Bronchial epithelial cell (primary cell): ENCODE results near the gene AFF3. TPM values are rescaled to one million over a fixed set of nuclear protein-coding genes. Genes with fewer than 3 reads are reported as not detected.

Source experiments
- DNase-seq: peaks from one replicate; pipeline ENCODE4 v3.0.0-alpha.2; 2010; ENCODE audit warnings: low read depth
- FAIRE-seq: peaks from 2 replicates; lab custom pipeline; 2011; peaks lifted over from hg19 to GRCh38; lab: Jason Lieb, UNC
- H3K27me3 ChIP-seq: 2 replicates; pipeline ENCODE4 v1.5.1; 2011; ENCODE audit warnings: low read length; ENCODE audit not compliant: control insufficient read depth, insufficient read depth
- H3K36me3 ChIP-seq: 2 replicates; pipeline ENCODE4 v1.5.1; 2011; ENCODE audit warnings: low read length; ENCODE audit not compliant: control insufficient read depth, insufficient read depth
- H3K4me3 ChIP-seq: 2 replicates; pipeline ENCODE4 v1.5.1; 2011; ENCODE audit warnings: mild to moderate bottlenecking, low read depth, low read length, control low read depth
- total RNA-seq: library from RNA; depleted of rRNA; stranded (reverse); fragments of >200 nt; gene quantifications from 2 replicates; pipeline ENCODE4 v1.2.1, GENCODE V29; 2014
- TF ChIP-seq, protein P1 (sequence below): IDR thresholded peaks from 2 replicates; pipeline ENCODE4 v1.5.1; 2011; ENCODE audit warnings: mild to moderate bottlenecking, moderate library complexity, low read length, control low read depth, inconsistent platforms; ENCODE audit not compliant: insufficient read depth, severe bottlenecking

AFF3 gene
- total RNA-seq, 1 donor from 2014 or later, result not detected

DNA sequence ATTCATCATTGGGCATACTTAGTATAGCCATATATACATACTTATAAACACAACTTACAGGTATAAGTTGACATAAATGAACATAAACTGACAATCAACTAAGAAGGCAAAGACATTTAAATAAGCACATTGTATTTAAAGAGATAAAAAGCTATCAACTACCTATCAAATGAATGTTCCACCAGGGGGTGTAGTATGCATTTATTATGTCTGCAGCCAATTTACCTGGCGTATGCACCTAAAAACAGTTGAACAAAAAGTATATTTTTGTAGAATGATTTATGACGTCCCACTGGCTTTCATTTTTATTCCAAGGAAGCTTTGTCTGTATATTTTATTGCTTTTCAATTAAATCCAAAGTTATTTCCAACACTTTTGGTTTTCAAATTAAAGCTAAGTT, 323.5 kb downstream of the AFF3 start:
- TF ChIP-seq, protein P1, sequence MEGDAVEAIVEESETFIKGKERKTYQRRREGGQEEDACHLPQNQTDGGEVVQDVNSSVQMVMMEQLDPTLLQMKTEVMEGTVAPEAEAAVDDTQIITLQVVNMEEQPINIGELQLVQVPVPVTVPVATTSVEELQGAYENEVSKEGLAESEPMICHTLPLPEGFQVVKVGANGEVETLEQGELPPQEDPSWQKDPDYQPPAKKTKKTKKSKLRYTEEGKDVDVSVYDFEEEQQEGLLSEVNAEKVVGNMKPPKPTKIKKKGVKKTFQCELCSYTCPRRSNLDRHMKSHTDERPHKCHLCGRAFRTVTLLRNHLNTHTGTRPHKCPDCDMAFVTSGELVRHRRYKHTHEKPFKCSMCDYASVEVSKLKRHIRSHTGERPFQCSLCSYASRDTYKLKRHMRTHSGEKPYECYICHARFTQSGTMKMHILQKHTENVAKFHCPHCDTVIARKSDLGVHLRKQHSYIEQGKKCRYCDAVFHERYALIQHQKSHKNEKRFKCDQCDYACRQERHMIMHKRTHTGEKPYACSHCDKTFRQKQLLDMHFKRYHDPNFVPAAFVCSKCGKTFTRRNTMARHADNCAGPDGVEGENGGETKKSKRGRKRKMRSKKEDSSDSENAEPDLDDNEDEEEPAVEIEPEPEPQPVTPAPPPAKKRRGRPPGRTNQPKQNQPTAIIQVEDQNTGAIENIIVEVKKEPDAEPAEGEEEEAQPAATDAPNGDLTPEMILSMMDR, result peak; percentile 21
- no peaks in the 10 kb centered on the region for H3K36me3 ChIP-seq
- DNase-seq (peak; percentile 51), FAIRE-seq (no peak)
- H3K4me3 ChIP-seq, result no peak overlapping the region
- H3K27me3 ChIP-seq, result peaks cover 1% of the 10 kb centered on the region

GRCh38 chr2:99816908-99817307, 325.5 kb downstream of the AFF3 start:
- Histone ChIP-seq H3K36me3 (no peaks in the 10 kb centered on the region), H3K4me3 (no peak overlapping the region), H3K27me3 (peaks cover 3% of the 10 kb centered on the region)
- FAIRE-seq (no peak), DNase-seq (no peak)
- TF ChIP-seq, protein P1, result no peak

GRCh38 chr2:99812426-99812825, 330.0 kb downstream of the AFF3 start:
- Histone ChIP-seq H3K4me3 (no peak overlapping the region), H3K27me3 (peaks cover 3% of the 10 kb centered on the region), H3K36me3 (no peaks in the 10 kb centered on the region)
- FAIRE-seq, result no peak
- TF ChIP-seq, protein P1, result no peak
- no peak for DNase-seq

DNA sequence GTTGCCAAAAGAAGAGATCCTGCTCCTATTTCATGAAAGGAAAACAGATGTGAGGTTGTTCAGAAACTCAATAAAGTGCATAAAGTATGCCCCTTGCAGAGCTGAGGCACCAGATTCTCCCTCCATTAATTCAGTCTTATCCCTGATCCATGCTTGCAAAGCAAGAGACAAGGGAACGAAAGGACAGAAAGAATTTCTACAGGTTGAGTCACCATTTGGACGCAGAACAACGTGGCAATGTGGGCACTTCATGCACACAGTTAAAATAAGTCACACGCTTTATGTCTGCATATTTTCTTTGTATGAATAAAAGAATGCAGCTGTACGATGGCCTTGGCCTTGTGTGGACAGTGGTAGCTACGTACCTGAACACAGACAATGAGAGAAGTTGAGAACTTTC, 330.8 kb downstream of the AFF3 start:
- peak; percentile 25 for DNase-seq
- H3K36me3 ChIP-seq, result no peaks in the 10 kb centered on the region
- TF ChIP-seq, protein P1, result no peak
- no peak for FAIRE-seq
- peaks cover 3% of the 10 kb centered on the region for H3K27me3 ChIP-seq
- no peak overlapping the region for H3K4me3 ChIP-seq

- Histone ChIP-seq H3K27me3 (peaks cover 3% of the 10 kb centered on the region), H3K36me3 (no peaks in the 10 kb centered on the region), H3K4me3 (no peak overlapping the region)
- TF ChIP-seq, protein P1, result no peak
- no peak for FAIRE-seq
- peak; percentile 72 for DNase-seq
Observed at GRCh38 chr2:99810225-99810624, 332.2 kb downstream of the AFF3 start.

DNA sequence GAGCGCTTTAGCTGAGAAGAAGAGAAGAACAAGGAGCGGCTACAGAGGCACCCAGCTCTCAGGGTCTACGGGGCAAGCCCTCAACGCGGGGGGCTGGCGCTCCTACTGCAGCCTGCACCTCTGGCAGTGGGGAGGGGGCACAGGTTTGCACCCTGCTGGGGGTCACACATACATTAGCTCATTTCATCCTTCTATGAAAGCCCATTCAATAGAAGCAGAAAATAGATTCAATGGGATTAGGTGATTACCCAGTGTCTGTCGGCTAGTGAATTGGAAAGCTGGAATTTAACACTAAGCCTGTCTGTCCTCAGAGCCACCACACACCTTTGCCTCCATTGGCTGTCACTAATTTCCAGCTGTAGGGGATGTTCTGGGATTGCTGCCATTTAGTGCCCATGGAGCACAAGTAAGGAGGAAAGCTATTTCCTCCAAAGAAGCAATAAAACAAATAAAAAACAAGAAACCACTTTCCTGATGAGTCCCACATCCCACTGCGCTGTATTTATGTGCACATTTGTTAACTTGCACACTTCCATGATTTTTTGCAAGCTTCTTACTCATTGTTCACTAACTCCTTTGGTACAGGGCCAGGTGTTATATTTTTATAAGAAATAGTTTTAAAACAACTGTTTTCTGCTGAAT, 333.0 kb downstream of the AFF3 start:
- peaks cover 3% of the 10 kb centered on the region for H3K27me3 ChIP-seq
- DNase-seq, result no peak
- no peak for FAIRE-seq
- H3K4me3 ChIP-seq, result no peak overlapping the region
- no peaks in the 10 kb centered on the region for H3K36me3 ChIP-seq
- TF ChIP-seq, protein P1, result no peak
